Measurements from ENCODE around the gene TSEN54. TPM values are rescaled to one million over a fixed set of nuclear protein-coding genes. Genes with fewer than 3 reads are reported as not detected.
"Not testable (repeated sequence)": the region's sequence is repeated elsewhere in the genome, so short reads cannot be mapped to it uniquely, and the experiment has no call there.

The TSEN54 gene
- 25.8 and 26.2 TPM in 2 replicates for total RNA-seq (2014; rRNA removed; shearing (Covaris generic))
- polyA plus RNA-seq (2015; cell fraction: cytosol; rRNA removed), result 26.3 and 38.1 TPM in 2 replicates
- 72.2 and 78.5 TPM in 2 replicates for polyA plus RNA-seq (2015; cell fraction: nucleus; rRNA removed)

- in situ Hi-C loops (cut with HindIII; ENCODE audit: low pct_unique_long_range_greater_than_20kb, low sequenced_read_pairs), result no loop called here
- peak; percentile 94 for DNase-seq (ENCODE audit: low read depth, low spot score)
These were observed at the start of gene TSEN54 for GRCh38 chr17:75516255-75516618. TSEN54 (plus strand) TSS chr17:75516528; CDS start chr17:75516561, 33 bp downstream.

GRCh38 chr17:75468291-75468754, 48.0 kb upstream of the TSEN54 start:
- in situ Hi-C loops (cut with HindIII; ENCODE audit: low pct_unique_long_range_greater_than_20kb, low sequenced_read_pairs), result no loop called here

GRCh38 chr17:75468779-75469373, 47.5 kb upstream of the TSEN54 start:
- DNase-seq (ENCODE audit: low read depth, low spot score), result no peak
- in situ Hi-C loops (cut with HindIII; ENCODE audit: low pct_unique_long_range_greater_than_20kb, low sequenced_read_pairs), result no loop called here

More at GRCh38 chr17:75468291-75468754, 48.0 kb upstream of the TSEN54 start:
- no peak for DNase-seq (ENCODE audit: low read depth, low spot score)

- in situ Hi-C loops (cut with HindIII; ENCODE audit: low pct_unique_long_range_greater_than_20kb, low sequenced_read_pairs), result no loop called here
- DNase-seq (ENCODE audit: low read depth, low spot score), result no peak
These were observed 45.1 kb upstream of the TSEN54 start for GRCh38 chr17:75471207-75471606.

GRCh38 chr17:75472119-75472518, 44.2 kb upstream of the TSEN54 start:
- no peak for DNase-seq (ENCODE audit: low read depth, low spot score)

GRCh38 chr17:75473246-75473645, 43.1 kb upstream of the TSEN54 start:
- in situ Hi-C loops (cut with HindIII; ENCODE audit: low pct_unique_long_range_greater_than_20kb, low sequenced_read_pairs), result no loop called here
- DNase-seq (ENCODE audit: low read depth, low spot score), result peak; percentile 98

More at GRCh38 chr17:75472119-75472518, 44.2 kb upstream of the TSEN54 start:
- in situ Hi-C loops (cut with HindIII; ENCODE audit: low pct_unique_long_range_greater_than_20kb, low sequenced_read_pairs), result no loop called here

- in situ Hi-C loops (cut with HindIII; ENCODE audit: low pct_unique_long_range_greater_than_20kb, low sequenced_read_pairs), result no loop called here
- DNase-seq (ENCODE audit: low read depth, low spot score), result no peak
These were observed 41.6 kb upstream of the TSEN54 start for GRCh38 chr17:75474736-75475135.

GRCh38 chr17:75475144-75475835, 41.0 kb upstream of the TSEN54 start:
- no peak for DNase-seq (ENCODE audit: low read depth, low spot score)
- in situ Hi-C loops (cut with HindIII; ENCODE audit: low pct_unique_long_range_greater_than_20kb, low sequenced_read_pairs), result no loop called here

- in situ Hi-C loops (cut with HindIII; ENCODE audit: low pct_unique_long_range_greater_than_20kb, low sequenced_read_pairs), result no loop called here
- no peak for DNase-seq (ENCODE audit: low read depth, low spot score)
These were observed 40.5 kb upstream of the TSEN54 start for GRCh38 chr17:75475851-75476250.

- no peak for DNase-seq (ENCODE audit: low read depth, low spot score)
- in situ Hi-C loops (cut with HindIII; ENCODE audit: low pct_unique_long_range_greater_than_20kb, low sequenced_read_pairs), result no loop called here
These were observed 40.1 kb upstream of the TSEN54 start for GRCh38 chr17:75476271-75476671.

- in situ Hi-C loops (cut with HindIII; ENCODE audit: low pct_unique_long_range_greater_than_20kb, low sequenced_read_pairs), result no loop called here
- DNase-seq (ENCODE audit: low read depth, low spot score), result no peak
These were observed 39.4 kb upstream of the TSEN54 start for GRCh38 chr17:75476752-75477489.

- DNase-seq (ENCODE audit: low read depth, low spot score); in situ Hi-C loops (cut with HindIII; ENCODE audit: low pct_unique_long_range_greater_than_20kb, low sequenced_read_pairs): not testable (repeated sequence)
These were observed 38.9 kb upstream of the TSEN54 start for GRCh38 chr17:75477490-75477862.

GRCh38 chr17:75478508-75478907, 37.8 kb upstream of the TSEN54 start:
- DNase-seq (ENCODE audit: low read depth, low spot score), result no peak
- in situ Hi-C loops (cut with HindIII; ENCODE audit: low pct_unique_long_range_greater_than_20kb, low sequenced_read_pairs), result no loop called here

GRCh38 chr17:75480281-75480680, 36.0 kb upstream of the TSEN54 start:
- in situ Hi-C loops (cut with HindIII; ENCODE audit: low pct_unique_long_range_greater_than_20kb, low sequenced_read_pairs), result no loop called here
- no peak for DNase-seq (ENCODE audit: low read depth, low spot score)

- DNase-seq (ENCODE audit: low read depth, low spot score), result no peak
These were observed 34.9 kb upstream of the TSEN54 start for GRCh38 chr17:75481194-75482068.

GRCh38 chr17:75482098-75482942, 34.0 kb upstream of the TSEN54 start:
- no peak for DNase-seq (ENCODE audit: low read depth, low spot score)
- in situ Hi-C loops (cut with HindIII; ENCODE audit: low pct_unique_long_range_greater_than_20kb, low sequenced_read_pairs), result no loop called here

More at GRCh38 chr17:75481194-75482068, 34.9 kb upstream of the TSEN54 start:
- in situ Hi-C loops (cut with HindIII; ENCODE audit: low pct_unique_long_range_greater_than_20kb, low sequenced_read_pairs), result no loop called here

- DNase-seq (ENCODE audit: low read depth, low spot score), result no peak
- in situ Hi-C loops (cut with HindIII; ENCODE audit: low pct_unique_long_range_greater_than_20kb, low sequenced_read_pairs), result no loop called here
These were observed 30.6 kb upstream of the TSEN54 start for GRCh38 chr17:75485688-75486087.
